ENCODE data around the gene QSER1.
"Not testable (repeated sequence)": the region's sequence is repeated elsewhere in the genome, so short reads cannot be mapped to it uniquely, and the experiment has no call there.

The QSER1 gene

DNA sequence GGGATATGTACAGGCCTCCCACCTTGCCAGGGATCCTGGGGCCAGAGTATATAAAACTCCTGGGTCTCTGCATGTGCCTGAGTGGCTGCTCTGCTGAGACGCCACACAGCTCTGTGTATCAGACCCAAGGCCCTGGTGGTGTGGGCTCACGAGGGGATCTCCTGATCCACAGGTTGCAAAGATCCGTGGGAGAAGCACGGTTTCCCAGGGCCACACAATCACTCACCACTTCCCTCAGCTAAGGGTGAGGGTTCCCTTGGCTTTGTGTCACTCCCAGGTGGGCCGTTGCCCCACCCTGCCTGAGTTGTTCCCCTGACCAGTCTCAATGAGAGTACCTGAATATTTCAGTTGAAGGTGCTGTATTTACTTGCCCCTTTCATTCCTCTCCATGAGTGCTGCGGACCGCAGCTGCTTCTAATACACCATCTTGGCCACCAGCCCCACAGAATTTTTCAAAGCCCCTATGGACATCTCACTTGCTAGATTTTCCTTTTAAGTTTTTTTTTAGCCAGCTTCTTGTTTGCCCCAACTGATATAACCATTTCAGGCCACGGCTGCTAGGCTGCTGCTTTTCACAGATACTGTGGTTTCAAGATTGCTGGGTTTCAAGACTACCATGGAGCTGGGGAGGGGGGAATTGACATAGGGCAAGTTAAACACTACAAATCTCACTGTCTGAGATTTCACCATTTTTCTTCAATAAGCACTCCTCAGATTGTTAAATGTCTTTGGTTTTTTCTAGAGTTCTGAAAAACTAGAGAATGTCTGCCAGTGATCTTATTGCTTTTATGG is 109.3 kb downstream of the QSER1 start:
- DNase-seq = no peak

DNA sequence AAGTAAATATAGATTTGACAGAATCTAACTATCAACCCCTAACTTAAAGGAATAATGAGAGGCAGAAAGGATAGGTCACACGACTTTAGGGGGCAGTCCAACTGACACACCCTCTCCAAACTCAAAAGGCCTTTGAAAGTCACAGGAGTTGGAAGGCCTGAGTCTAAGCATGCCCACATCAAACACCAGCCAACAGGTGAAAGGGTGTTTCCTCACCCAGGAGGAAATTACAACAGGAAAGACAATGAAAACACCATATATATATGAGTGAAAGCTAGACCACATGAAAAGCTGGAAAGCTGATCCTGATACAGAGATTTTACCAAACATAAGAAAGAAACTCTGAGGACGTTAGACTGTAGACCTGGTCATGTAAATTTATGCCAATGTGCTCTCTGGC is 112.6 kb downstream of the QSER1 start:
- DNase-seq = no peak

DNA sequence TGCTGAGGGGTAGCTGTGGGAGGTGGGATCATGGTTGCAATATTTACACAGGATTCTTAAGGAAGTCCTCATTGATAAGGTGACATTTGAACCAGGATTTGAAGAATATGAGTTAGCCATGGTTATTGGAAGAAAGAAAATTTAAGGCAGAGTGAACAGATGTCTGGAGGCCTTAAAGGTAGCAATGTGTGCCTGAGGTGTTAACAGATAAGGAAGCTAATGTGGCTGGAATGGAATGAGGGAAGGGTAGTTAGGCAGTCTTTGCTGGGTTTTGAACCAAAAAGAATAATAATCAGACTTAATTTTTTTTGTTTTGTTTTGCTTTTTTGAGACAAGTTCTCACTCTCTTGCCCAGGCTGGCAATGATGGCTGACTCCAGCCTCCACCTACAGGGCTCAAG is 113.4 kb downstream of the QSER1 start:
- no peak for DNase-seq

GRCh38 chr11:33013755-33014154 is 121.1 kb downstream of the QSER1 start:
- no peak for DNase-seq

DNA sequence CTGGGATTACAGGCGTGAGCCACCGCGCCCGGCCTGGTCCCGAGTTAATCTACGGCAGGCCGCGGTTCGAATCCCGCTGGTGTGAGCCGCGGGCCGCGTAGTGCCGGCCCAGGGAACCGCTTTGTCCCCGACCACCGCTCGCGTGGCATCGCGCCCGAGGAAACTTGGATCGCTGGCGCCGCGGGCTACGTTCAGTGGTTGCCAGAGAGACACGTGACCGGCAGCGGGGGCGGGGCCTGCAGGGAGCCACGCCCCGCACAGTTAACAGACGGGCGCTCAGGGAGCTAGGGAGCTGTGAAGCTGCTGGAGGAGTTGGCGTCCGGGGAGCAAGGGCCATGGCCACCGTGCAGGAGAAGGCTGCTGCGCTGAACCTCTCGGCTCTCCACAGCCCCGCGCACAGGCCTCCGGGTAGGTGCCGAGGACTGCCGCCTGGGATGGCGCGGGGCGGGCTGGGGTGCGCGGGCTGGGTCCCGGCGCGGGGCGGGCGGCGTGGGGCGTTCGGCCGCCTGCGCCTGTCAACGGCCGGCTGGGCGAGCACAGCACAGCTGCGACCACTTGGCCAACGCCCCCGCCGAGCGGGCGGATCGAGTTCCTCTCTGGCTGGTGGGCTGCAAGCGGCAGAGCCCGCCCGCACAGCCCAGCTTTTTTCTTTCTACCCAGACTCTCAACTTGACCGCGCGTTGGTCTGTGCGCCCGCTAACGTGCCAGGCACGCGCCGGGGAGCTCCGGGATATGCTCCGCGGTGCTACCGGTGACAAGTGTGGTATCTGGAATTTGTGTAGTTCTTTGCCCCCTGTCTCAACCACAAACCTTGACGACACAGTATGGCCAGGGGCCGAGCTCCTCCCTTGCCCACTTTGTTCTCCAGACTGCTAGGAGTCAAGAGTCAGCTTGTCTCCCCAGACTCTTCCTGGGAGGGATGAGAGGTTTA is 123.3 kb downstream of the QSER1 start, which contains the start of gene DEPDC7:
Gene DEPDC7 (plus strand): TSS at position 258 of the 931 bp plus-strand sequence. CDS start 78 bp downstream, at position 336.
- peak; percentile 18 to 57 for DNase-seq

DNA sequence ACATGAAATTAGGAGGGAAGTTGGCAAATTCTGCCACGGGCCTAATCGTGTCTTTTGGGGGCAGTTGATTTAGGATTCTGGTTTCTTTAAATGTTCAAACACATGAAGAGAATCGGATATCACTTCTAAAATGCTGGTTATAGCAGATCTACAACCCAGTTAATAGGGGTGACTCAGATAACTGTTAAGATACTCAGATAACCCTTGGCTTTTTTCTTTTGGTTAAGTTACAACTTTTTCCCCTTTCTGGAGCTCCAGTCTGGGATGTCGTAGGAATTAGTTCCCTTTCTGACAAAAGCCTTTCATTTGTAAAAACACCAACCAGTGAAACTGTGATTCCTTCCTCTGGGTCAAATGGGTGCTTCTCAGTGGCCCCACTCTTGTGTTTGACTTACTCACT is 124.0 kb downstream of the QSER1 start:
- no peak for DNase-seq

- DNase-seq = no peak
Measured at GRCh38 chr11:33017478-33017877, 124.9 kb downstream of the QSER1 start.

DNA sequence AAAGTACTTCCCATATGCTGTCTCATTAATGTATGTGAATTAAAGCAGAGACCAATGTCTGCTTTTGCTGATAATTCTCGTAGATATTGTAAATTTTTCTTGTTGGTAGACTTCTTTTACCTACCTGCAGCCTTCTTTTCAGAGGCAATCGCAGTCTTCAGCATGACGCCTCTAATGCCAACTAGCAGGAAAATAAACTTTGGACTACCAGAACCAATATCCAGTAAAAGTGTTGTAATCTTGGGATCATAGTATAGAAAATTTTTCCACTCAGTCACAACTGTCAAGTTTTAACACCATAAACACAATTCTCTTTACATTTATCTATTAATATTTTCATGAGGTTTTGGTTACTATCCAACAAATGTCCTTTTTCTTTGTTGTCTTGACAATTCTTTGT is 125.4 kb downstream of the QSER1 start:
- no peak for DNase-seq

- no peak for DNase-seq
Measured at GRCh38 chr11:33018840-33019239, 126.2 kb downstream of the QSER1 start.

DNA sequence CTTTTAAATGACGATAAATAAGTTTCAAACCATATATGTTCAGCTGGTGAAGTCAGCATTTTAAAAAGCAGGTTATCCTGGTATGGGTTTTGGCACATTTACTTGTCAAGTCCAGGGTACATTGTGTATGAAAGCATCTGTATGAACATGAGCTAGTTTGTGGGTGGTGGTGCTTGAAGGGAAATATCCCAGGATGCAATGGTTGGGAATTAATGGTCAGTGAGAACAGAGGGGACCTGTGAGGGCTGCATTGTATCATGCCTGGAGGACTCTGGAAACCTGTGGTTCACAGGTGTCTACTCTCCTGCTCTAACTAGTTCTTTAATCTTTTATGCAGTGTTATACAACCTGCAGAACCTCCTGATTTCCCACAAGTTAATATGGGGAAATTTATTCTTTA is 128.9 kb downstream of the QSER1 start:
- DNase-seq = no peak

GRCh38 chr11:33021937-33022336 is 129.3 kb downstream of the QSER1 start:
- DNase-seq = no peak

DNA sequence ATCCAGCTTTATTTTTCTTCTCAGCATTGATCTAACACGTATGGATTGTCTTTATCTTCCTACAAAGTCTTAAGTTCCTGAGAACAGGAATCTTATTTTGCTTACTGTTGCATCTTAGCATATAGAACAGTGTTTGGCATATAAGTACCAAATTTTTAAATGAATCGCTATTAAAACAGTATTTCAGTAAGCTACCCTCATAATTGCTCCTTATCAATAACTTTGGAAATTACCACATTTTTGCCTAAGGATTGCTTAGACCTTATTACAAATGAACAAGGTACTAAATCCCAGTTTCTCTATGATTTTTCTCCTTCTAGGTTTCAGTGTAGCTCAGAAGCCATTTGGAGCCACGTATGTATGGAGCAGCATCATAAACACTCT is 132.7 kb downstream of the QSER1 start:
- no peak for DNase-seq

DNA sequence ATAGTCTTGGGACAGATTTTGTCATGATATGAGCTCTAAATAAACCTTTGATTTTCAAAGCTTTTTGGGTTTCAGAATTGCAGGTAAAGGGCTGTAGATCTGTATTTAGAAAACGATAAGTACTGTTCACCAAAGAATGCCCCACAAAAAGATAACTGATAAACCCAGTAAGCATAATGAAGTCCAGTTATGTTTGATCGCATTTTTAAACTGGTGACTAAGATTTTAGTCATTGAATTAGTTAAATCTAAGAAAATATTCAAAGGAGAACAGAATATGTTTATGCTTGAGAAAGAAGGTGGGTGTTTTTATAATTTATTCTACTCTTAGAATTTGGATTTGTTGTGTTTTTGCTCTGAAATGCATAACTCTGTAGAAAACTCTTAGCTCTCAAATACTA is 134.6 kb downstream of the QSER1 start:
- DNase-seq = no peak

- DNase-seq = no peak
Measured at GRCh38 chr11:33027846-33028536, 135.4 kb downstream of the QSER1 start.

DNA sequence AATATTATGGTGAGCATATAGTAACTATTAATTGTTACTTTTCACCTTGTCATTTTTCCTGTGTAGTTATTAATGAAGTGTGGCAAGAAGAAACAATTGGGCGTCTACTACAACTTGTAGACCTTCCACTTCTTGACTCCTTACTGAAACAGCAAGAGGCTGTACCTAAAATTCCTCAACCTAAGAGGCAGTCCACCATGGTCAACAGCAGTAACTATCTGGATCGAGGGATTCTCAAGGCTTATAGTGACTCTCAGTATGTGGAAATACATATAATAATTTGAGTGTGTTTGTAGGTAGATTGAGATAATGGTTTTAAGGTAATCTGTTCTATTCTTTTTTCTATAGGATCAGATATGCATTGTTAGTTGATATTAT is 135.9 kb downstream of the QSER1 start:
- no peak for DNase-seq

DNA sequence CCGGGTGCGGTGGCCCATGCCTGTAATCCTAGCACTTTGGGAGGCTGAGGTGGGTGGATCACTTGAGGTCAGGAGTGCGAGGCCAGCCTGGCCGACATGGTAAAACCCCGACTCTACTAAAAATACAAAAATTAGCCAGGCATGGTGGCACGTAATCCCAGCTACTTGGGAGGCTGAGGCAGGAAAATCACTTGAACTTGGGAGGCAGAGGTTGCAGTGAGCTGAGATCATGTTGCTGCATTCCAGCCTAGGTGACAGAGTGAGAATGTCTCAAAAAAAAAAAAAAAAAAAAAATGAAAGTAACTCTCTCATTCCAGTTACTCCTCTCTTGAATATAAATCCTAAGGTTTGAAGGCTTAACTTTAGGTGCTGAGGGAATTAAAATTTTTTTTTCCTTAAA is 136.6 kb downstream of the QSER1 start:
- DNase-seq = not testable (repeated sequence)
